ENCODE results near the gene CHAD. TPM values are rescaled to one million over a fixed set of nuclear protein-coding genes. Genes with fewer than 3 reads are reported as not detected.
A peak's percentile ranks its signal among the peaks of the same experiment; 100 is the strongest.
"Not testable (repeated sequence)": the region's sequence is repeated elsewhere in the genome, so short reads cannot be mapped to it uniquely, and the experiment has no call there.

The CHAD gene
- total RNA-seq, 2 experiments from 2014 or later, result not detected

DNA sequence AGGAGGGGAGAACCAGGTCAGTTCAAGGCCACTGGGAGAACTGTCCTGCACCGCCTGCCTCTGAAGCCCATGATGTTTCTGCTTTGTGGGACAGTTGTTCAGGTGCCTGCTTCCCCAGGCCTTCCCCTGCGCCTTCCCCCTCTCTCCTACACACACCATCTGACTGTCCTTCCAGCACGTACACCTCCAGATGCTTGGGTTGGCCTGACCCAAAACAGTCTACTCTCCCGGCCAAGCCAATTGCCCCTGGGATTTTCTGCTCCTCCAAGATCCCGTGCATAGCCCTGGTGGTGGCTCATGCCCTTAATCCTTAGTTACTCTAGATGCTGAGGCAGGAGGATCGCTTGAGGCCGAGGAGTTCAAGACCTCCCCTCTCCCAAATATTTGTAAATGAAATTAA, 9.3 kb upstream of the CHAD start:
- intact Hi-C loops (cut with micrococcal nuclease; ENCODE audit: unreplicated experiment), result loop anchor here (2.0 to 5.0 kb wide), 4 partner anchors 51 to 131 kb away; partner anchors contain the start of genes ACSF2, LRRC59 and XYLT2
- Histone ChIP-seq H3K4me1 (ENCODE audit: insufficient read depth, low read length, poor library complexity, severe bottlenecking) (peaks cover 16% of the 10 kb centered on the region), H3K9me2 (ENCODE audit: insufficient read depth, low read length) (no peaks in the 10 kb centered on the region), H3K4me3 (ENCODE audit: low read depth, low read length, poor library complexity, severe bottlenecking) (peak overlapping the region; percentile 93), H3K9me3 (ENCODE audit: low read length) (no peaks in the 10 kb centered on the region), H3K27ac (ENCODE audit: low read depth, low read length, poor library complexity, severe bottlenecking) (peak overlapping the region; percentile 70), H2AFZ (ENCODE audit: low read length) (peak overlapping the region; percentile 99), H3K36me3 (ENCODE audit: insufficient read depth, low read length) (peaks cover 12% of the 10 kb centered on the region; the same call in 1 of the 2 replicates), H4K20me1 (ENCODE audit: insufficient read depth, low read length) (no peaks in the 10 kb centered on the region), H3K79me2 (ENCODE audit: insufficient read depth, low read depth, low read length) (peaks cover 3% of the 10 kb centered on the region; the same call in 1 of the 2 replicates), H3K4me2 (ENCODE audit: low read length) (peak overlapping the region; percentile 74)
- DNase-seq (ENCODE audit: low spot score), result no peak
- CTCF ChIA-PET (ENCODE audit: unreplicated experiment), result interaction anchor here (0.6 to 1.6 kb wide), 3 partner anchors 10 to 106 kb away, joined by 3 to 9 read pairs (median 7); partner anchors contain the start of gene LRRC59
- BruUV-seq (replicated peaks), result no TSS peak
- POLR2A ChIA-PET, result no interaction called here
- no peak for TF ChIP-seq CTCF (conservative IDR thresholded peaks at IDR 0.05; ENCODE audit: low read length)
- TF ChIP-seq EZH2phosphoT487 (IDR thresholded peaks at IDR 0.05; ENCODE audit: borderline replicate concordance, low read depth, low read length), result no peak

DNA sequence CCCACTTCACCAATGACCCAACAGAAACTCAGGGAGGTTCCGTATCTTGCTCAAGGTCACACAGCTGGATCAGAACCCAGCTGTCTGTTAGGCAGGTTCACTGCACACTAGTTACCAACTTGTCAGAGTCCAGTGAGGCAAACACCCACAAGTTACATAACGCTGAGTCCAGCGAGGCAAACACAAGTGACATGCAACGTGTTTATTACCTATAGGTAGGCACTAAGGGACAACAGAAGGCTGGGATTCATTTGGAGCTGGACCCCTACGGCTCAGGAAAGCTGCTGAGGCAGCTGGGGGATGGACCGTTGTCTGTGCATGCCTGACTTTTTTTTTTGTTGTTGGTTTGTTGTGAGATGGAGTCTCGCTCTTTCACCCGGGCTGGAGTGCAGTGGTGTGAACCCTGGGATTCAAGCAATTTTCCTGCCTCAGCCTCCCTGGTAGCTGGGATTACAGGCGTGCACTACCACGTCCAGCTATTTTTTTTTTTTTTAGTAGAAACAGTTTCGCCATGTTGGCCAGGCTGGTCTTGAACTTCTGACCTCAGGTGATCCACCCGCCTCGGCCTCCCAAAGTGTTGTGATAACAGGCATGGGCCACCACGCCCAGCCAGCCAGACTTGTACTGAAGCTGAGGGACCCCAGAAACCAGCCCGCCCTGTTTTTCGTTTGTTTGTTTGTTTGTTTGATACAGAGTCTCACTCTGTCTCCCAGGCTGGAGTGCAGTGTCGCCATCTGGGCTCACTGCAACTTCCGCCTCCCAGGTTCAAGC, 8.1 kb upstream of the CHAD start:
- Histone ChIP-seq H3K27ac (ENCODE audit: low read depth, low read length, poor library complexity, severe bottlenecking) (no peak overlapping the region), H3K4me1 (ENCODE audit: insufficient read depth, low read length, poor library complexity, severe bottlenecking) (peaks cover 16% of the 10 kb centered on the region), H3K4me2 (ENCODE audit: low read length) (no peak overlapping the region), H3K9me2 (ENCODE audit: insufficient read depth, low read length) (no peaks in the 10 kb centered on the region), H3K36me3 (ENCODE audit: insufficient read depth, low read length) (peaks cover 4% of the 10 kb centered on the region; the same call in 1 of the 2 replicates), H4K20me1 (ENCODE audit: insufficient read depth, low read length) (no peaks in the 10 kb centered on the region), H3K79me2 (ENCODE audit: insufficient read depth, low read depth, low read length) (peaks cover 3% of the 10 kb centered on the region; the same call in 1 of the 2 replicates), H3K4me3 (ENCODE audit: low read depth, low read length, poor library complexity, severe bottlenecking) (no peak overlapping the region), H3K9me3 (ENCODE audit: low read length) (no peaks in the 10 kb centered on the region), H2AFZ (ENCODE audit: low read length) (no peak overlapping the region)
- CTCF ChIA-PET (ENCODE audit: unreplicated experiment), result no interaction called here
- no peak for DNase-seq (ENCODE audit: low spot score)
- POLR2A ChIA-PET, result no interaction called here
- intact Hi-C loops (cut with micrococcal nuclease; ENCODE audit: unreplicated experiment), result loop anchor here (5.0 kb wide), 1 partner anchor 129 kb away; the partner anchor contains the start of gene XYLT2
- TF ChIP-seq EZH2phosphoT487 (IDR thresholded peaks at IDR 0.05; ENCODE audit: borderline replicate concordance, low read depth, low read length), result no peak
- no peak for TF ChIP-seq CTCF (conservative IDR thresholded peaks at IDR 0.05; ENCODE audit: low read length)
- BruUV-seq (replicated peaks), result no TSS peak

DNA sequence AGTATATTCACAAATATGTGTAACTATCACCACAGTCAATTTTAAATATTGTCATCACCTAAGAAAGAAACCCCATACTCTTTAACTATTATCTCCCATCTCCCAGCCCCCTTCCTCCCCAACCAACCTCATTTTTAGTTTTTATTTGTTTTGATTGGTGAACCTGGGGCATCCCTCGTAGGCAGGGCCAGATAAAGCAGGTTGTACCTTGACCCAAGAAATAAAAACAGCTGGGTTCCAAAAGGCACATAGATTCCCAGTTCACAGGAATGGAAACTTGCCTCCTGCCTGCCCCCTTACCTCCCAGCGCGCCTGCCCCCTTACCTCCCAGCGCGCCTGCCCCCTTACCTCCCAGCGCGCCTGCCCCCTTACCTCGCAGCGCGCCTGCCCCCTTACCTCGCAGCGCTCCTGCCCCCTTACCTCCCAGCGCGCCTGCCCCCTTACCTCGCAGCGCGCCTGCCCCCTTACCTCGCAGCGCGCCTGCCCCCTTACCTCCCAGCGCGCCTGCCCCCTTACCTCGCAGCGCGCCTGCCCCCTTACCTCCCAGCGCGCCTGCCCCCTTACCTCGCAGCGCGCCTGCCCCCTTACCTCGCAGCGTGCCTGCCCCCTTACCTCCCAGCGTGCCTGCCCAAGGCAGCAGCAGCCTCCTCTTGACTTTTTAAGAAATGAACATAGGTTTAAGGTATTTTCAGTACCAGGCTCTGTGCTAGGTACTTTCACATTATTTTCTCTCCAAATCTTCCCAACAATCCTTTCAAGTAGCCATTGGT, 7.3 kb upstream of the CHAD start:
- H3K79me2 ChIP-seq (ENCODE audit: insufficient read depth, low read depth, low read length); H3K27ac ChIP-seq (ENCODE audit: low read depth, low read length, poor library complexity, severe bottlenecking); H3K9me3 ChIP-seq (ENCODE audit: low read length); H3K9me2 ChIP-seq (ENCODE audit: insufficient read depth, low read length); H2AFZ ChIP-seq (ENCODE audit: low read length); BruUV-seq (replicated peaks); POLR2A ChIA-PET; H3K36me3 ChIP-seq (ENCODE audit: insufficient read depth, low read length); H3K4me3 ChIP-seq (ENCODE audit: low read depth, low read length, poor library complexity, severe bottlenecking); DNase-seq (ENCODE audit: low spot score); H3K4me2 ChIP-seq (ENCODE audit: low read length); CTCF ChIA-PET (ENCODE audit: unreplicated experiment); H4K20me1 ChIP-seq (ENCODE audit: insufficient read depth, low read length): not testable (repeated sequence)
- intact Hi-C loops (cut with micrococcal nuclease; ENCODE audit: unreplicated experiment), result loop anchor here (5.0 kb wide), 1 partner anchor 129 kb away; the partner anchor contains the start of gene XYLT2
- H3K4me1 ChIP-seq (ENCODE audit: insufficient read depth, low read length, poor library complexity, severe bottlenecking), result peaks cover 16% of the 10 kb centered on the region
